Measurements from ENCODE around the gene RPS21. TPM values are rescaled to one million over a fixed set of nuclear protein-coding genes. Genes with fewer than 3 reads are reported as not detected.
A peak's percentile ranks its signal among the peaks of the same experiment; 100 is the strongest.

Gene RPS21
- total and polyA plus RNA-seq, 2 of the 13 experiments (the other 11 are each of a cell fraction or from before 2014, with no cell fraction given), result 2,647 to 11,063 TPM

GRCh38 chr20:62368392-62368975, 18.4 kb upstream of the RPS21 start (continued):
- TF ChIP-seq ZBTB33 (CRISPR knock-in tag; IDR thresholded peaks at IDR 0.05) (no peak), FOSL2 (CRISPR knock-in tag; IDR thresholded peaks at IDR 0.05) (no peak), ZBED4 (CRISPR knock-in tag; IDR thresholded peaks at IDR 0.05; ENCODE audit: borderline replicate concordance) (peak; percentile 49; the same call in 1 of the 2 replicates), ZNF646 (CRISPR knock-in tag; IDR thresholded peaks at IDR 0.05) (no peak), ZFAT (CRISPR knock-in tag; conservative IDR thresholded peaks at IDR 0.05) (no peak), MZF1 (CRISPR knock-in tag; IDR thresholded peaks at IDR 0.05; ENCODE audit: borderline replicate concordance) (no peak), KDM4B (CRISPR knock-in tag; IDR thresholded peaks at IDR 0.05) (no peak), PHF5A (CRISPR knock-in tag; IDR thresholded peaks at IDR 0.05; ENCODE audit: low read depth, unreplicated experiment) (peak; percentile 56), MLX (CRISPR knock-in tag; IDR thresholded peaks at IDR 0.05) (no peak), NR2F1 (CRISPR knock-in tag; IDR thresholded peaks at IDR 0.05) (no peak), HNRNPUL1 (IDR thresholded peaks at IDR 0.05; ENCODE audit: low read depth, low read length) (no peak), ZNF777 (CRISPR knock-in tag; IDR thresholded peaks at IDR 0.05) (no peak), PBX3 (CRISPR knock-in tag; IDR thresholded peaks at IDR 0.05; ENCODE audit: borderline replicate concordance) (no peak)

Data from HepG2 (cell line).